Neural progenitor cell (in vitro differentiated cells): ENCODE results near the gene MAPK13.

ENCODE experiments used
- CTCF ChIP-seq: fragments of 200-600 bp; sonication (generic); IDR thresholded peaks from 2 replicates; pipeline ENCODE4 v1.5.1; 2017; ENCODE audit warnings: antibody characterized with exemption, mild to moderate bottlenecking
- EZH2 ChIP-seq: fragments of 200-600 bp; sonication (generic); IDR thresholded peaks from 2 replicates; pipeline ENCODE4 v1.6.1; 2017; ENCODE audit warnings: antibody characterized with exemption, mild to moderate bottlenecking, moderate library complexity

GRCh38 chr6:36124881-36125280 lies 5.4 kb upstream of the MAPK13 start:
- TF ChIP-seq CTCF: no peak
- no peak for TF ChIP-seq EZH2
